HepG2 (cell line): ENCODE data around the gene LRRN1. TPM values are rescaled to one million over a fixed set of nuclear protein-coding genes. Genes with fewer than 3 reads are reported as not detected.

Experiments used
- ATAC-seq: fragments of 200-7000 bp; cut with Tn5 transposase; 3 replicates; pipeline ENCODE4 v1.9.1; 2020; ENCODE audit warnings: mild to moderate bottlenecking, moderate library complexity
- BruUV-seq: library from RNA; stranded (reverse); fragments of 400-500 nt; replicated peaks from 2 replicates; lab custom pipeline; 2021; lab: Mats Ljungman, UMichigan
- CTCF ChIA-PET: fragments of 300-600 bp; formaldehyde crosslinking; extraction: SDS; loops from one replicate; lab custom pipeline; 2021; ENCODE audit warnings: low total read pairs, inconsistent platforms, low intra/inter-chr PET ratio; lab: Yijun Ruan, JAX
- POLR2A ChIA-PET: fragments of 350-600 bp; sonication (Branson Sonifier 250); formaldehyde crosslinking; loops from one replicate; lab custom pipeline; 2020; ENCODE audit warnings: antibody characterized with exemption, inconsistent platforms; lab: Yijun Ruan, JAX
- DNase-seq: peaks from one replicate; pipeline ENCODE4 v3.0.0-alpha.2; 2015; ENCODE audit warnings: low spot score
- FAIRE-seq: peaks from 3 replicates; lab custom pipeline; 2011; peaks lifted over from hg19 to GRCh38; lab: Jason Lieb, UNC
- H2AFZ ChIP-seq: one replicate; pipeline ENCODE4 v1.6.1; 2011; ENCODE audit warnings: low read length, inconsistent platforms
- H3K27ac ChIP-seq: fragments of 300-600 bp; 3 replicates; pipeline ENCODE4 v1.8.0; 2011; ENCODE audit warnings: mixed run types, mild to moderate bottlenecking, mixed read lengths, low read length, inconsistent platforms; ENCODE audit not compliant: insufficient read depth; ENCODE audit errors: extremely low read length
- H3K27me3 ChIP-seq, 2 experiments: fragments of 200-600 bp in 1 of 2; 2 replicates in 1 of 2; 3 replicates in 1 of 2; pipeline versions ENCODE4 v1.6.0 to v1.8.0; 2011; ENCODE audit warnings: low read length in 2 of 2, mild to moderate bottlenecking in 2 of 2, moderate library complexity in 2 of 2, inconsistent platforms in 1 of 2; ENCODE audit not compliant: insufficient read depth in 2 of 2, control insufficient read depth in 1 of 2
- H3K36me3 ChIP-seq, 2 experiments: fragments of 200-600 bp in 1 of 2; replicated peaks in 1 of 2; 2 replicates in 1 of 2; 3 replicates in 1 of 2; pipeline versions ENCODE4 v1.5.1 to v1.8.0; 2011; ENCODE audit warnings: low read length in 2 of 2, inconsistent platforms in 1 of 2; ENCODE audit not compliant: insufficient read depth in 2 of 2, control insufficient read depth in 1 of 2
- H3K4me1 ChIP-seq: 2 replicates; pipeline ENCODE4 v1.5.1; 2012; ENCODE audit warnings: low read length, inconsistent platforms; ENCODE audit not compliant: insufficient read depth
- H3K4me2 ChIP-seq: 2 replicates; pipeline ENCODE4 v1.6.0; 2011; ENCODE audit warnings: low read depth, low read length, inconsistent platforms
- H3K4me3 ChIP-seq, 3 experiments: fragments of 200-600 bp in 1 of 3; sonication (generic), shearing (Covaris generic) in 1 of 3; replicated peaks in 1 of 3; 2 replicates each; pipeline ENCODE4 v1.5.1; 2011 to 2016; ENCODE audit warnings: low read length in 3 of 3, inconsistent platforms in 2 of 3, low read depth in 2 of 3, mild to moderate bottlenecking in 2 of 3, control low read depth in 1 of 3, mixed read lengths in 1 of 3; ENCODE audit not compliant: insufficient read depth in 1 of 3
- H3K79me2 ChIP-seq: one replicate; pipeline ENCODE4 v1.6.1; 2011; ENCODE audit warnings: low read length, inconsistent platforms; ENCODE audit not compliant: insufficient read depth
- H3K9ac ChIP-seq: 2 replicates; pipeline ENCODE4 v1.6.0; 2011; ENCODE audit warnings: mild to moderate bottlenecking, low read depth, low read length, inconsistent platforms; ENCODE audit not compliant: insufficient read depth
- H3K9me3 ChIP-seq: 2 replicates; pipeline ENCODE4 v1.5.1; 2012; ENCODE audit warnings: mild to moderate bottlenecking, low read length
- H4K20me1 ChIP-seq: 2 replicates; pipeline ENCODE4 v1.6.0; 2011; ENCODE audit warnings: inconsistent platforms, mild to moderate bottlenecking, low read length, moderate library complexity; ENCODE audit not compliant: insufficient read depth
- ARNT2 ChIP-seq: sonication (generic); formaldehyde crosslinking; IDR thresholded peaks from 2 replicates; pipeline ENCODE4 v1.8.0; 2022; ENCODE audit warnings: mild to moderate bottlenecking, low read depth, missing genetic modification reagents, moderate library complexity
- CAMTA2 ChIP-seq: sonication (generic); formaldehyde crosslinking; IDR thresholded peaks from 2 replicates; pipeline ENCODE4 v1.4.0; 2020; ENCODE audit warnings: mild to moderate bottlenecking, missing genetic modification reagents, borderline replicate concordance
- MIER2 ChIP-seq: IDR thresholded peaks from 2 replicates; pipeline ENCODE4 v1.6.1; 2016; ENCODE audit warnings: missing biosample characterization, missing genetic modification reagents
- MTF2 ChIP-seq: sonication (generic); formaldehyde crosslinking; IDR thresholded peaks from 2 replicates; pipeline ENCODE4 v1.5.0; 2020; ENCODE audit warnings: missing genetic modification reagents, borderline replicate concordance
- PPARG ChIP-seq: conservative IDR thresholded peaks from 2 replicates; pipeline ENCODE4 v1.6.1; 2016; ENCODE audit warnings: missing biosample characterization, missing genetic modification reagents
- PRPF4 ChIP-seq: fragments of 200-400 bp; formaldehyde crosslinking; IDR thresholded peaks from 2 replicates; pipeline ENCODE4 v1.6.1; 2016; ENCODE audit warnings: low read length, low read depth; ENCODE audit not compliant: poor library complexity, severe bottlenecking
- REL ChIP-seq: sonication (generic); formaldehyde crosslinking; conservative IDR thresholded peaks from 2 replicates; pipeline ENCODE4 v1.8.0; 2022; ENCODE audit warnings: mild to moderate bottlenecking, missing genetic modification reagents, moderate library complexity
- RELA ChIP-seq: sonication (generic); formaldehyde crosslinking; IDR thresholded peaks from 2 replicates; pipeline ENCODE4 v1.4.0; 2020; ENCODE audit warnings: missing genetic modification reagents
- SRSF1 ChIP-seq: fragments of 200-400 bp; formaldehyde crosslinking; optimal IDR thresholded peaks from 2 replicates; pipeline ENCODE3; 2017; ENCODE audit warnings: mild to moderate bottlenecking, low read depth, low read length, moderate library complexity
- SYNCRIP ChIP-seq: fragments of 200-400 bp; formaldehyde crosslinking; IDR thresholded peaks from 2 replicates; pipeline ENCODE4 v1.6.1; 2018; ENCODE audit warnings: mild to moderate bottlenecking, low read depth, low read length; ENCODE audit not compliant: insufficient read depth
- ZFP1 ChIP-seq: IDR thresholded peaks from 2 replicates; pipeline ENCODE4 v1.6.1; 2016
- ZNF431 ChIP-seq: sonication (generic); formaldehyde crosslinking; IDR thresholded peaks from 2 replicates; pipeline ENCODE4 v1.9.0; 2022; ENCODE audit warnings: missing genetic modification reagents, low read depth, mild to moderate bottlenecking, borderline replicate concordance
- ZNF678 ChIP-seq: sonication (generic); formaldehyde crosslinking; IDR thresholded peaks from 2 replicates; pipeline ENCODE4 v1.4.0; 2020; ENCODE audit warnings: mild to moderate bottlenecking, missing genetic modification reagents
- ZNF775 ChIP-seq: sonication (generic); formaldehyde crosslinking; IDR thresholded peaks from 2 replicates; pipeline ENCODE4 v1.4.0; 2020; ENCODE audit warnings: missing genetic modification reagents, mild to moderate bottlenecking, moderate library complexity, borderline replicate concordance
- ZNF781 ChIP-seq: sonication (generic); formaldehyde crosslinking; IDR thresholded peaks from 2 replicates; pipeline ENCODE4 v1.5.1; 2020; ENCODE audit warnings: borderline replicate concordance, mild to moderate bottlenecking, missing genetic modification reagents; ENCODE audit errors: not compliant biosample characterization
- ZZZ3 ChIP-seq: sonication (generic); formaldehyde crosslinking; IDR thresholded peaks from 2 replicates; pipeline ENCODE4 v1.4.0; 2020; ENCODE audit warnings: missing genetic modification reagents, mild to moderate bottlenecking, borderline replicate concordance
- WGBS: methylation state at CpG from one replicate; pipeline ENCODE4 v1.1.6; 2017; ENCODE audit warnings: low lambda C conversion rate; 5-methylcytosine and 5-hydroxymethylcytosine counted together
- in situ Hi-C: cut with HindIII; loops from 2 replicates; pipeline ENCODE4 v1.10.0; 2017; ENCODE audit warnings: low pct_unique_long_range_greater_than_20kb; ENCODE audit not compliant: extremely low pct_ligation_motif_present
- intact Hi-C: fragments of 100-400 bp; cut with micrococcal nuclease; formaldehyde crosslinking; loops from one replicate; pipeline ENCODE4 v1.10.0; 2022; ENCODE audit not compliant: unreplicated experiment
- polyA plus RNA-seq, 8 experiments: library from polyadenylated mRNA; depleted of rRNA in 3 of 8; stranded (reverse) in 7 of 8; unstranded in 1 of 8; fragments of >200 nt; fragmentation: Illumina TruSeq in 4 of 8; extraction: Trizol in 4 of 8; gene quantifications; 2 replicates each; pipeline versions ENCODE4 v1.2.1 to v1.2.3, GENCODE V29; 2011 to 2016; ENCODE audit warnings: low read depth in 4 of 8, missing spikeins in 1 of 8, mixed read lengths in 1 of 8; ENCODE audit not compliant: insufficient read depth in 1 of 8
- total RNA-seq, 5 experiments: library from RNA; depleted of rRNA; stranded (reverse); fragments of >200 nt; fragmentation: Illumina TruSeq; extraction: Trizol; gene quantifications; 2 replicates each; pipeline ENCODE4 v1.2.3, GENCODE V29; 2016; ENCODE audit warnings: low read depth in 1 of 5
- TF ChIP-seq, protein P1 (sequence below): sonication (generic); formaldehyde crosslinking; IDR thresholded peaks from 2 replicates; pipeline ENCODE4 v1.5.0; 2020; ENCODE audit warnings: mild to moderate bottlenecking, missing genetic modification reagents, moderate library complexity
- TF ChIP-seq, protein P2 (sequence below): sonication (generic); formaldehyde crosslinking; IDR thresholded peaks from 2 replicates; pipeline ENCODE4 v1.4.0; 2020; ENCODE audit warnings: mild to moderate bottlenecking, missing genetic modification reagents

LRRN1 gene
- total and polyA plus RNA-seq, 2 of the 13 experiments (the other 11 are each of a cell fraction or from before 2014, with no cell fraction given) = not detected

DNA sequence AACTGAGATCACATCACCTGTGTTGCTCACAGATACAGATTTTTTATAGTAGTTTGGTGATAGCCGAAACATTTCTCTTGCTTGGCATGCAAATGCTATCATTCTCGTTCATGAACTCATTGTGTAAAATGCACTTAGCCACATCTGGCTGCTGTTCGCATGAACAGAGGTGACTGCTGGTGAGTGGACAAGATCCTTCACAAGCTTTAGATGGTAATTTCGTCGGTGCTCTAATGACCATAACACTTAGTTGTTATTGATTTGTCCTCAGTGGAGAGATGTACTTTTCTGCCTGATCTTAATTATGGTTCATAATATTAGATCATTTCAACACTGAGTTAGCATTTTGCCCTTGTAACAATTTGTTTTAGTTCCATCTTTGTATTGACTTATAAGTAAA, 13.8 kb downstream of the LRRN1 start:
- no peak overlapping the region for H3K4me3 ChIP-seq
- WGBS = 46% methylated on average over 5 of the region's 5 CpGs
- no peaks in the 10 kb centered on the region for H3K9me3 ChIP-seq
- no peak for TF ChIP-seq SYNCRIP
- TF ChIP-seq MIER2 = no peak
- TF ChIP-seq, protein P1, sequence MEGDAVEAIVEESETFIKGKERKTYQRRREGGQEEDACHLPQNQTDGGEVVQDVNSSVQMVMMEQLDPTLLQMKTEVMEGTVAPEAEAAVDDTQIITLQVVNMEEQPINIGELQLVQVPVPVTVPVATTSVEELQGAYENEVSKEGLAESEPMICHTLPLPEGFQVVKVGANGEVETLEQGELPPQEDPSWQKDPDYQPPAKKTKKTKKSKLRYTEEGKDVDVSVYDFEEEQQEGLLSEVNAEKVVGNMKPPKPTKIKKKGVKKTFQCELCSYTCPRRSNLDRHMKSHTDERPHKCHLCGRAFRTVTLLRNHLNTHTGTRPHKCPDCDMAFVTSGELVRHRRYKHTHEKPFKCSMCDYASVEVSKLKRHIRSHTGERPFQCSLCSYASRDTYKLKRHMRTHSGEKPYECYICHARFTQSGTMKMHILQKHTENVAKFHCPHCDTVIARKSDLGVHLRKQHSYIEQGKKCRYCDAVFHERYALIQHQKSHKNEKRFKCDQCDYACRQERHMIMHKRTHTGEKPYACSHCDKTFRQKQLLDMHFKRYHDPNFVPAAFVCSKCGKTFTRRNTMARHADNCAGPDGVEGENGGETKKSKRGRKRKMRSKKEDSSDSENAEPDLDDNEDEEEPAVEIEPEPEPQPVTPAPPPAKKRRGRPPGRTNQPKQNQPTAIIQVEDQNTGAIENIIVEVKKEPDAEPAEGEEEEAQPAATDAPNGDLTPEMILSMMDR (CRISPR knock-in tag) = no peak
- TF ChIP-seq MTF2 (CRISPR knock-in tag) = no peak
- no peak for TF ChIP-seq ZNF781 (CRISPR knock-in tag)
- TF ChIP-seq ARNT2 = no peak
- no peak for TF ChIP-seq PRPF4
- TF ChIP-seq, protein P2, sequence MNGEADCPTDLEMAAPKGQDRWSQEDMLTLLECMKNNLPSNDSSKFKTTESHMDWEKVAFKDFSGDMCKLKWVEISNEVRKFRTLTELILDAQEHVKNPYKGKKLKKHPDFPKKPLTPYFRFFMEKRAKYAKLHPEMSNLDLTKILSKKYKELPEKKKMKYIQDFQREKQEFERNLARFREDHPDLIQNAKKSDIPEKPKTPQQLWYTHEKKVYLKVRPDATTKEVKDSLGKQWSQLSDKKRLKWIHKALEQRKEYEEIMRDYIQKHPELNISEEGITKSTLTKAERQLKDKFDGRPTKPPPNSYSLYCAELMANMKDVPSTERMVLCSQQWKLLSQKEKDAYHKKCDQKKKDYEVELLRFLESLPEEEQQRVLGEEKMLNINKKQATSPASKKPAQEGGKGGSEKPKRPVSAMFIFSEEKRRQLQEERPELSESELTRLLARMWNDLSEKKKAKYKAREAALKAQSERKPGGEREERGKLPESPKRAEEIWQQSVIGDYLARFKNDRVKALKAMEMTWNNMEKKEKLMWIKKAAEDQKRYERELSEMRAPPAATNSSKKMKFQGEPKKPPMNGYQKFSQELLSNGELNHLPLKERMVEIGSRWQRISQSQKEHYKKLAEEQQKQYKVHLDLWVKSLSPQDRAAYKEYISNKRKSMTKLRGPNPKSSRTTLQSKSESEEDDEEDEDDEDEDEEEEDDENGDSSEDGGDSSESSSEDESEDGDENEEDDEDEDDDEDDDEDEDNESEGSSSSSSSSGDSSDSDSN (CRISPR knock-in tag) = no peak
- no peak for TF ChIP-seq ZZZ3
- no peak for TF ChIP-seq ZFP1 (CRISPR knock-in tag)
- no peak for TF ChIP-seq PPARG (CRISPR knock-in tag)
- TF ChIP-seq ZNF678 = no peak
- TF ChIP-seq SRSF1 = no peak
- TF ChIP-seq ZNF431 (CRISPR knock-in tag) = no peak
- no peak for TF ChIP-seq REL (CRISPR knock-in tag)
- TF ChIP-seq CAMTA2 (CRISPR knock-in tag) = no peak
- TF ChIP-seq RELA = no peak
- TF ChIP-seq ZNF775 = no peak
- no peak overlapping the region for H3K4me2 ChIP-seq
- no peaks in the 10 kb centered on the region for H3K27me3 ChIP-seq
- POLR2A ChIA-PET = no interaction called here
- no peaks in the 10 kb centered on the region for H3K79me2 ChIP-seq
- no peaks in the 10 kb centered on the region for H4K20me1 ChIP-seq
- DNase-seq (no peak), FAIRE-seq (no peak), ATAC-seq (no peak)
- CTCF ChIA-PET = no interaction called here
- H3K36me3 ChIP-seq = no peaks in the 10 kb centered on the region
- H3K9ac ChIP-seq = no peak overlapping the region
- no peaks in the 10 kb centered on the region for H3K4me1 ChIP-seq
- BruUV-seq = no TSS peak
- intact Hi-C loops = no loop called here
- H2AFZ ChIP-seq = no peak overlapping the region
- in situ Hi-C loops = no loop called here
- no peak overlapping the region for H3K27ac ChIP-seq
